ENCODE measurements around the gene MANEAL. TPM values are rescaled to one million over a fixed set of nuclear protein-coding genes. Genes with fewer than 3 reads are reported as not detected.

Gene MANEAL
- total RNA-seq, 1 donor from 2014 or later = 4.3 TPM

DNA sequence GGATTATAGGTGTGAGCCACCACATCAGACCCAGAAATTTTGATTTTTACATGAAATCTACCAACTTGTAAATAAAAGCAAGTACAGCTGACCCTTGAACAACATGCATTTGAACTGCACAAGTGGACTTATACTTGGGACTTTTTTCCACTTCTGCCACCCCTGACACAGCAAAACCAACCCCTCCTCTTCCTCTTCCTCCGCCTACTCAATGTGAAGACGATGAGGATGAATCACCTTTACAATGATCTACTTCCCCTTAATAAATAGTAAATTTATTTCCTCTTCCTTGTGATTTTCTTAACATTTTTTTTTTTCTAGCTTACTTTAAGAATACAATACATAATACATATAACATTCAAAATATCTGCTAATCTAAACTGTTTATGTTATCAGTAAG is 31.9 kb downstream of the MANEAL start:
- DNase-seq (ENCODE audit: low read depth) = peak; percentile 22

DNA sequence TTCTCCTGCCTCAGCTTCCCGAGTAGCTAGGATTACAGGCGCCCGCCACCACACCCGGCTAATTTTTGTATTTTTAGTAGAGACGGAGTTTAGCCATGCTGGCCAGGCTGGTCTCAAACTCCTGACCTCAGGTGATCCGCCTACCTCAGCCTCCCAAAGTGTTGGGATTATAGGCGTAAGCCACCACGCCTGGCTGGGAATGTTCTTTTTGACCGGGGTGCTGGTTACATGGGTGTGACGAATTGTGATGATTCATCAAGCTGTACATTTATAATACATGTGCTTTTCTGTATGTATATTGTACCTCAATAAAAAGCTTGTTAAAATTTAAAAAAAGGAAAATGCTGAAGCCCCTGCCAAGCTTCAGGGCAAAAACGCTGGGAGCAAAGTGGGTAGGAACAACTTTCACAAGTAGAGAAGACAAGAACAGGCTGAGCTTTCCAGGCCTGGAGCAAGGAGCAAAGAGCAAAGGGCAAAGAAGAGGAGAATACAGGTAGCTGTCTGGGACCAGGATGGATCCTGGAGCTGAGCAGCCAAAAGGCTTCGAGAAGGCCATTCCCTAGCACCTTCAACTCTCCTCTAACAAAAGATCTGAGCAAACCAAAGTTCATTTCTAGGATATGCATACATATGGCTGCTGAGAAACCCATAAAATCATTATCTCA is 34.9 kb downstream of the MANEAL start:
- DNase-seq (ENCODE audit: low read depth) = no peak

DNA sequence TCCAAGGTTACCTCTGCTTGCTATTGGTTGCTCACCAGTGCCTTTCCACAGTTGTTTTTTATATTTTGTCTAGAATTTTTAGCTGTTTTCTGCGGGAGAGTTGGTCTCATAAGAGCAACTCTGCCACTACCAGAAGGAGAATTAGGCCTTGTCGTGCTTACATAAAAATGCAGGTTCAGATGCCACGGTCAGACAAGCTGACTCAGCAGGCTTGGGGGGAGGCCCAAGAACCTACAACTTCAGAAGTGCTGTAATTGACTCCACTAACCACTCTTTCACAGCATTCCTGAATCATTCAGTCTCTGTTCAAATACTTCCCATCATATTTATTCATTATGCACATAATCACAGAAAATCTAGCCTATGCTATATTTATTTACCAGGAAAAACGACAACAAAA is 37.5 kb downstream of the MANEAL start:
- no peak for DNase-seq (ENCODE audit: low read depth)

DNA sequence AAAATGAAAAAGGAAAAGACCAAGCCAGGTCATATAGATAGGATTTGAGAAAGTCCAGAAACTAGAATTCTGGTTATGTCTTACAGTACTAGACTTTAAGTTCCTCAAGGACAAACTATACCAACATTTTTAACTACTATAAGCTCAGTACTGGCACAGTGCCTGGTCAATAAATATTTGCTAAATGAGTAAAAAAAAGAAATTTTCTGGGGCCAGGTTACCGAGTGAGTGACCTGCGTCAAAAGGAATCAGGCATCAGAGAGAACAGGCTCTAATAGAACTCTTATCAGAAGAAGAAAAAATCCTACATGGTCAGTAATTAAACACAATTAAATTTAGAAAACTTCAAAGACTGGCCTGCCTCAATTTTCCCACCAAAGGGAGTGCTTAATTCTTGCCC is 38.2 kb downstream of the MANEAL start:
- no peak for DNase-seq (ENCODE audit: low read depth)

DNA sequence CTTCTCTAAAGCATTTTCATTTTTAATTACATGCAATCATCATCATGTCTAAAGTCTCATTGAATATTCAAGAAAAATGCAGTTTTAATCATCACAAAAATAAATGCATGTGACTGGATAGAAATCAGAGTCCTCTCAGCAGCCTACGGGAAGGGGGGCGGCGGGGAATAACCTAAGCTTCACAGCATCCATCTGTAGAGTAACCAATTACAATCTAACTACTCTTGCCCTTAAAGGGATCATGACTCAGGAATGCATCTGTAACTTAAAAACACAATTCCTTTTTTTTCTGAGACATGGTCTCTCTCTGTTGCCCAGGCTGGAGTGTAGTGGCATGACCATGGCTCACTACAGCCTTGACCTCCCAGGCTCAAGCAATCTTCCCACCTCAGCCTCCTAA is 43.1 kb downstream of the MANEAL start:
- DNase-seq (ENCODE audit: low read depth) = no peak

DNA sequence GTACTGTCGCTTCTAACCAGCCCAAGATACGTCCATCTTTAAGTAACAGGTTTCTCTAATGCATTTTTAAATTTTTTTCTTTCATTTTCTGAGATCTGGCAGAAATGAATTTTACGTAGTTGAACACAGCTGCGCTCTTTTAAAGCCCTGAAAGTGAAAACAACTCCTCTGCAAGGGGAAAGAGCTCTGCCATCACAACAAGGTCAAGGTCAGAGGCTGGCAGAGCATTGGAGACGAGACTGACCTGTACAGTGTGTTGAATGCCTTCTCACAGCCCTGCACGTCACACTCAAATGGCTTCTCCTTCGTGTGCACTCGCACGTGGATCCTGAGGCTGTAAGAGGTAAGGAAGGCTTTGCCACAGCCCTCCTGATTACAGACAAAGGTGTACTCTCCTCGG is 46.0 kb downstream of the MANEAL start:
- DNase-seq (ENCODE audit: low read depth) = no peak

DNA sequence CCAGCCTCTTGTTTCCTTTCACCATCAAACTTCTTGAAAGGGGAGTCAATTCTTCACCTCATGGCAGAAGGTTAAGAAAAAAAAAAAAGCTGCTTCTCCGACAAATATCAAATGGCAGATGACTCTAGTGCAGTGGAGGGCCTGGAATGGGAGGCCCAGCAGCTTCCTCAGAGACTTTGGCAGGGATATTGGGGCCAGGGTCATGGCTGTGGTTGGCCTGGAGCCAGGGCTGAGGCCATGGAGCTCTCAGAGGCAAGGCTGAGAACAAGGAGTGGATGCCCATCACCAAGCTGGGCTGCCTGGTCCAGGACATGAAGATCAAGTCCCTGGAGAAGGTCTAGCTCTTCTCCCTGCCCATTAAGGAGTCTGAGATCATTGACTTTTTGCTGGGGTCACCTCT is 47.1 kb downstream of the MANEAL start:
- no peak for DNase-seq (ENCODE audit: low read depth)

DNA sequence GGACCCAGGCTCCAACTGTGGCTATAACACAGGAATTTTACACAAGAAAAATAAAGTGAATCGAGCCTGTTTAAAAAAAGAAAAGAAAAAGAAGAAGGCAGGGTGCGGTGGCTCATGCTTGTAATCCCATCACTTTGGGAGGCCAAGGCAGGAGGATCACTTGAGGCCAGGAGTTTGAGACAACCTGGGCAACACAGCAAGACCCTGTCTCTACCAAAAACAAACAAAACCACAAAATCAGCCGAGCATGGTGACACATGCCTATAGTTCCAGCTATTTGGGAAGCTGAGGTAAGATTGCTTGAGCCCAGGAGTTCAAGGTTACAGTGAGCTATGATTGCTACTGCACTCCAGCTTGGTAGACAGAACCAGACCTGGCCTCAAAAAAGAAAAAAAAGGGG is 48.0 kb downstream of the MANEAL start:
- DNase-seq (ENCODE audit: low read depth) = no peak

DNA sequence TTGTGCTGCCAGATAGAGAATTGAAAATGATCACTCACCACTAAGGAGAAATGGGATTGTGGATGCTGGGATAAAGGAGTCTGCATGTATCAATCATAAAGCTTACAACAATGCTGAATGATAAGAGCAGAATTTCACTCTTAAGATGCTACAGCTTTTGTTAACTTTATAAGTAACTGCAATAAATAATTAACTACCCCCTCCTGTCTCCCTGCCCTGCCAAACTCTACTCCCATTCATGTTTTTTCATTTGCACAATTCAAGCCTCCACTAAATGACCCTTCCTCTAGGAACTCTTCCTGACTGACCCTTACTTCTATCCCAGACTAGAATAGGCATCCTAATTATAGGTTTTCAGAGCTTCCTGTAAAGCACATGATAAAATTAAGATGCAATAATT is 50.9 kb downstream of the MANEAL start:
- DNase-seq (ENCODE audit: low read depth) = peak; percentile 69

DNA sequence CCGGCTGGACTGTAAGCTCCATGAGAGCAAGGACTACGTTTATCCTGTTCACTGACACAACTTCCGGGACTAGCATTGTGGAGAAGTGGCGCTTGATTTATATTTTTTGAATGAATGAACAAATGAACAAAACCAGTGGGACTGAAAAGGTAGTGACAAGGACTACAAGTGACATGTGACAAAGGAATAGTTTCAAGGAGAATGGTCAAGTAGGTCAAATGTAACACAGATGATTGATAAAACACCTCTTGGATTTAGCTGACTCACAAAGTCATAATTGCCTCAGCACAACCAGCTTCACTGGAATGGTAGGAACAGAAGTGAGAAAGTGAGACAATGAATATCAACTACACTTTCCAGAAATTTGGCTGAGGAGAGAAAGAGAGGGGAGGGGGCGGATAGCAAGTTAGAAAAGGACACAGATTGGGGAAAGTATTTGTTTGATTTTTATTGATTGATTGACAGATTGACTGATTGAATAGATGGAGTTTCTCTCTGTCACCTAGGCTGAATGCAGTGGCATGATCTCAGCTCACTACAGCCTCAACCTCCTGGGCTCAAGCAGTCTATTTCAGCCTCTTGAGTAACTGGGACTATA is 51.5 kb downstream of the MANEAL start:
- DNase-seq (ENCODE audit: low read depth) = peak; percentile 44

DNA sequence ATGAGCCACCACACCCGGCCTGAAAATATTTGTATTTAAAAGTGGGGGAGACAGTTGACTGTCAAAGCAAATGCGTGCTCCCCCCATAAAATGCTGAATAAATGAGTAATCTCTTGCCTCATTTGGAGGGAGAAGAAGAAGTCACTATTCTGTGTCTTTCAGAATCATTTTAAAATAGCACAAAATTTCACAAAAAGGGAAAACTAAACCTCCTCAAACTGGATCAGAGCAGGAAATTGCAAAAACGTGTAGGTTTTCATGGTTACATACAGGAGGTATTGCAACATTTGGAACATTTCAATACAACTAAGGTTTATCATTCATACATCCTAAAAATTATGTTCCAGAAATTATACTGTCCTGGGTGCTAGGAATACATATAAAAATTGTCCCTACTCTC is 52.1 kb downstream of the MANEAL start:
- DNase-seq (ENCODE audit: low read depth) = no peak

DNA sequence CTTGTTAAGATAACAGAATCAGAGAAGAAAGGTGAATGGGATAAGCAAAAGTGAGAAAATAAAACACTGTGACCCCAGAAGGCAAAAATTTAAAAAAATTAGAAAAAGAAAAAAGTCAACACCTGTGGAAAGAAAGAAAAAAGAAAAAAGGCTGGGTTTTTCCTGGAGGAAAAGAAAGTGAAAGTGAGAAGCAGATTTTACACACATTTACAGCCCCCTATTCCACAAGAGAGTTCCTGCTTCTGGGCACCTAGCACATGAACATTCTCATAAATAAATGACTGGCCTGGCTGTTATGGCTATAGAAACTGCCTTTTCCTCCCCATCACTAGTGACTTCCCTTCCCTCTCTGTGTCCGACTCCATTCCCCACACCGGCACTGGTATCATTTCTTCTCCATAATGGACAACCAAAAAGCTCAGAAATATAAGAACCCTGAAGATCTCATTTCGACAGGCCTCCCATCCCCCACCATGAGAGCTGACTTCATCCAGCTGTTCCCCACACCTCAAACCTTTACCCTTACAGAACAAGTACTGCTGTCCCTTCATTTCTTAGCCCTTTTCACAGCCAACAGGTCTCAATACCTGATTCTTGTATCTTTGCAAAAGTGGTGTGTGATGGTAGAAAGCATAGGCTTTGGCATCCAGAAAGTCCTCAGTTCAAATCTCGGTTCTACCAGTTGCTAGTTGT is 53.1 kb downstream of the MANEAL start:
- DNase-seq (ENCODE audit: low read depth) = no peak

DNA sequence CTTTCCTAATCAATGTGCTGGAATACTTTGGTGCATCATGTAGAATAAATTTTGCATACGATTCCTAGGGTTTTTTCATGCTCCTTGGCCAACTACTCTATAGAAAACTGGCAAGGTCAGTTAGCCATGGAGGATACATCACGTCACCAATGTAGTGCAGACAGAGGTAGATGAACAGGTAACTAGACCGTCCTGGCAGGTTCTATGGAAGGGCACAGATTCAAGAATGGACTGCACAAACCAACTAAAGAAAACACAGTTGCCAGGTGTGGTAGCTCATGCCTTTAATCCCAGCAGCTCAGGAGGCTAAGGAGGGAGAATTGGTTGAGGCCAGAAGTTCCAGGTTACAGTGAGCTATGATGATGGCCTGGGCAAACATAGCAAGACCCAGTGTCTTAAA is 55.8 kb downstream of the MANEAL start:
- no peak for DNase-seq (ENCODE audit: low read depth)

DNA sequence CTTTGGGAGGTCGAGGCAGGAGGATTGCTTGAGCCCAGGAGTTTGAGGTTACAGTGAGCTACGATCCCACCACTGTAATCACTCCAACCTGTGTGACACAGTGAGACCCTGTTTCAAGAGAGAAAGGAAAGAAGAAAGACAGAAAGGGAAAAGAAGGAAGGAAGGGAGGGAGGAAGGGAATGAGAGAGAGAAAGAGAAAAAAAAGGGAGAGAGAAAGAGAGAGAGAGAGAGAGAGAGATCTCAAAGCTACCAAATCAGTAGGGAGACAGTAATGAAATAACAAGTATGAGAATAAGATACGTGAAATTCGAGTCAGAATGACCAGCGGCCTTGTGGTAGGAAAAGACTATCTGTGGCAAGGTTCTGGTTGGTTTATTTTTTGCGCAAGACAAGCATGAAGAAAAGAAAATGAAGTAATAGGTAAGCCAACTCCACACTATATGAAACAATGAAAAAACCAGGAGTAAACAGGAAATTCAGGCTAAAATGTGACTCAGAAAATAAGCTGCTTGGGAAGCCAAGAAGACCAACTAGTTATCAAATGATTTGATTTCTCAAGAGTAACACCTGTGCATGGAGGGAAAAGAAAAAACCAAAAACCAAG is 56.8 kb downstream of the MANEAL start:
- peak; percentile 84 for DNase-seq (ENCODE audit: low read depth)

Other genes starting within 250 kb of the MANEAL start
- gene SNIP1, start 239.6 kb upstream of the MANEAL start, total RNA-seq = 14.1 and 19.4 TPM in 2 replicates
- 3.0 and 11.0 TPM in 2 replicates for gene DNALI1, start 236.9 kb upstream of the MANEAL start, total RNA-seq
- gene GNL2, start 197.9 kb upstream of the MANEAL start, total RNA-seq = 49.6 and 72.1 TPM in 2 replicates
- not detected in 2 replicates for gene RSPO1, start 159.0 kb upstream of the MANEAL start, total RNA-seq
- 1.3 and 6.8 TPM in 2 replicates for gene CDCA8, start 101.3 kb upstream of the MANEAL start, total RNA-seq
- gene EPHA10, start 28.7 kb upstream of the MANEAL start, total RNA-seq = 0.05 and 1.0 TPM in 2 replicates
- gene C1orf122, start 13.9 kb downstream of the MANEAL start, total RNA-seq = 29.6 and 51.9 TPM in 2 replicates
- 12.2 and 31.3 TPM in 2 replicates for gene YRDC, start 14.4 kb downstream of the MANEAL start, total RNA-seq
- gene MTF1, start 65.7 kb downstream of the MANEAL start, total RNA-seq = 2.6 and 9.1 TPM in 2 replicates
- 20.0 and 28.9 TPM in 2 replicates for gene INPP5B, start 153.2 kb downstream of the MANEAL start, total RNA-seq
- 82.5 and 98.4 TPM in 2 replicates for gene SF3A3, start 196.2 kb downstream of the MANEAL start, total RNA-seq
- 3.0 and 22.3 TPM in 2 replicates for gene FHL3, start 211.7 kb downstream of the MANEAL start, total RNA-seq
- gene UTP11, start 218.9 kb downstream of the MANEAL start, total RNA-seq = 34.8 and 46.7 TPM in 2 replicates